Skin epidermis (tissue), 12 donors: ENCODE measurements around the gene LTC4S.
A peak's percentile ranks its signal among the peaks of the same experiment; 100 is the strongest.
"Not testable (repeated sequence)": the region's sequence is repeated elsewhere in the genome, so short reads cannot be mapped to it uniquely, and the experiment has no call there.

ENCODE experiments used
- H3K27ac ChIP-seq, 21 experiments: fragments of 200-600 bp; sonication (generic) in 11 of 21; one replicate each; pipeline ENCODE4 v1.5.0; 2020; ENCODE audit warnings: mild to moderate bottlenecking in 3 of 21, inconsistent platforms in 2 of 21, moderate library complexity in 2 of 21
- H3K4me3 ChIP-seq, 7 experiments: fragments of 200-600 bp; sonication (generic) in 2 of 7; one replicate each; pipeline ENCODE4 v1.5.0; 2020; ENCODE audit warnings: inconsistent platforms in 2 of 7, mild to moderate bottlenecking in 2 of 7, moderate library complexity in 1 of 7

The LTC4S gene

DNA sequence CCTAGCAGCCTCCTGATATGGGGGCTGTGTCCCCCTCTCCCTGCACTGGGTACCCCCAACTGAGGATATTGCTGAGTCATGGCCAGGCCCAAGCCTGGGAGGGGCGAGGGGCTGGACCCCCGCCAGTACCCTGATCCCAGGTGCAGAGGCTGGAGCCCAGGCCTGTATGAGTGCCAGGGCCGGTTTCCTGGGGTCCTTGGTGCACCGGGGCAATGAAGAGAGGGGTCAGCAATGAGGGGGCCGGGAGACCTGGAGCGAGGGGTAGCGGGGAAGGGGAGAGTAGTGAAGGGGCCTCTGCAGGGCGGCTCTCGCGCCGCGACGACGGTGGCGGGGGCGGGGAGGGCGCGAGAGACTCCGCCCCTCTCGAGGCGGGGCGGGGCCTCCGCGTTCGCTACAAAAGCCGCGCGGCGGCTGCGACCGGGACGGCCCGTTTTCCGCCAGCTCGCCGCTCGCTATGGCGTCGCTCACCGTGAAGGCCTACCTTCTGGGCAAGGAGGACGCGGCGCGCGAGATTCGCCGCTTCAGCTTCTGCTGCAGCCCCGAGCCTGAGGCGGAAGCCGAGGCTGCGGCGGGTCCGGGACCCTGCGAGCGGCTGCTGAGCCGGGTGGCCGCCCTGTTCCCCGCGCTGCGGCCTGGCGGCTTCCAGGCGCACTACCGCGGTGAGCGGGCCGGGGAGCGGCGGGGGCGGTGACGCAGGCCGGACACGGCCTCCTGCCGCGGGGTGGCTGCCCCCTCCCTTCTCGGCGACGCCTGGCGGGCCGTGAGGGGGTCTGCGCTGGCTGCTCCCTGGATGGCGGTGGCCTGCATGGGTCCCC lies 26.9 kb downstream of the LTC4S start, which contains the start of gene SQSTM1:
Gene SQSTM1 (plus strand): TSS at position 423 of the 815 bp plus-strand sequence. CDS start 32 bp downstream, at position 455.
- peak within 1 kb of the TSS; percentile 64 to 100 (median 99) for H3K4me3 ChIP-seq
- peak within 1 kb of the TSS; percentile 88 to 100 (median 97) for H3K27ac ChIP-seq

DNA sequence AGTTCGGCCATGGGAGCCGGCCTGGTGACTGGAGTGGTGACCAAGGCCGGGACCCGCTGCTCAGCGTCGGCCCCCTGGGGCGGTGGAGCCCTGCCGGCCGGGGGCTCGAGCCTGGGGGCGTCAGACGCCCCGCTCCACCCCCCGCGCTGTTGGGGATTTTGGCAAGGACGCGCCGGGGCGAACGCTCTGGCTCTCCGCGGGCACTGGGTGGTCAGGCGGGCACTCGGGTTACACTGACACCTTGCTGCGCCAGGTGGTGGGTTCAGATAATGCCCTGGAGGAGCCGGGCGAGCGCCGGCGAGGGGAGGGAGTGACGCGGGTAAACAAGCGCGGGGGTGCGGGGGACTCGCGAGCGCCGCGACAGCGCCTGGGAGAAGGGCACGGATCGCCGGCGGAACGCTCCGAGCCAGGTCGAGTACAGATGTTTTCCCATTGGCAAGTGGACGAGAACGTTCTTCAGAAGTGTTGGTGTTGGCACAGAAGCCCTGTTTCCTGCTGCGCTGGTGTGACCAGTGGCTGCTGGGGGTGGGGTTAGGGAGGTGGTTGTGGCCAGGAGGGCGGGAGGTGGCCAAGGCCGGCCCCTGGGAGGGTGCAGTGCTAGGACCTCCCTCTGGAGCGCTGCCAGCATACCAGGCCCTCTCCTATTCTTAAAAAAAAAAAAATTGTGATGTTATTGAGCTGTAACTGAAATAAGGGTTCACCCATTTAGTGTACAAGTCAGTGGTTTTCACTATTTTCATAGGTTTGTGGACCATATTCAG lies 27.7 kb downstream of the LTC4S start:
- Histone ChIP-seq H3K4me3 (peak overlapping the region; percentile 64 to 100 (median 99)), H3K27ac (peak overlapping the region; percentile 88 to 100 (median 97))

DNA sequence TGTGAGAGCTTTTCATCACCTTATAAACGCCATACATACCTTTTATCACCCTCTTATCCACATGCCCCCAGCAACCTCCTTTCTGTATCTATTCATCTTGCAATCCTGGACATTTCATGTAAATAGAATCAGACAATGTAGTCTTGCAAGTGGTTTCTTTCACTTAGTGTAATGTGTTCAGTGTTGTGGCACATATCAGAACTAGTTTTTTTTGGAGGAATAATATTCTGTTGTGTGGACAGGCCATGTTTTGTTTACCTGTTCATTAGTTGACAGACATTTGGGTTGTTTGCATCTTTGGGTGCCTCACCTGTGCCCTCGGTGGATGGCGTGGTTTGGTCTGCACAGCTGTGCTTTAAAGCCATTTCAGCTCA lies 28.3 kb downstream of the LTC4S start:
- peak overlapping the region in 9 of 21 experiments; percentile 39 to 100 (median 96) for H3K27ac ChIP-seq
- H3K4me3 ChIP-seq = peak overlapping the region; percentile 64 to 100 (median 99)

DNA sequence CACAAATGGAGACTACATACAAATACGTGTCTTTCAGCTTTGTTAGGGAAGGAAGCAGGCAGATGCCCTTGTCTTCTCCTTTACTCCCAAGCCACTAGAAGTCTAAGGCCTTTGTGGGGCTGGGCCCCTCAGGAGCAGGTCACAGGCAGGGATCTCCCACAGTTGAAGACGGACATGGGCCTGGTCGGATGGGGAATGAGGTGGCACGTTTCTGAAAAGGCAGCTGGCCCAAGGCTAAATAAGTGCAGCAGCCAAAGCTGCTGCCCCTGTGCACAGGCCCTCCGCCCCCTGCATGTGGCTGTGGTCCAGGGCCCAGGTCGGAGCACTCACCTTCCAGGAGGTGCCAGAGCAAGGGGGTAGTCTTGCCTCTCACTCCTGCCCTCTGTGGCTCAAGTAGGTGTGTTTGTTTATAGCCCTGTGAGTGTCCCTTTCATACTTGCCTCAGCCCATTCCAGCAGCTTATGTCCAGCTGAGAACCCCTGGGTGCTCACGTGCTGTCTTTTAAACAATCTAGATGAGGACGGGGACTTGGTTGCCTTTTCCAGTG lies 28.7 kb downstream of the LTC4S start:
- peak overlapping the region; percentile 64 to 100 (median 99) for H3K4me3 ChIP-seq

DNA sequence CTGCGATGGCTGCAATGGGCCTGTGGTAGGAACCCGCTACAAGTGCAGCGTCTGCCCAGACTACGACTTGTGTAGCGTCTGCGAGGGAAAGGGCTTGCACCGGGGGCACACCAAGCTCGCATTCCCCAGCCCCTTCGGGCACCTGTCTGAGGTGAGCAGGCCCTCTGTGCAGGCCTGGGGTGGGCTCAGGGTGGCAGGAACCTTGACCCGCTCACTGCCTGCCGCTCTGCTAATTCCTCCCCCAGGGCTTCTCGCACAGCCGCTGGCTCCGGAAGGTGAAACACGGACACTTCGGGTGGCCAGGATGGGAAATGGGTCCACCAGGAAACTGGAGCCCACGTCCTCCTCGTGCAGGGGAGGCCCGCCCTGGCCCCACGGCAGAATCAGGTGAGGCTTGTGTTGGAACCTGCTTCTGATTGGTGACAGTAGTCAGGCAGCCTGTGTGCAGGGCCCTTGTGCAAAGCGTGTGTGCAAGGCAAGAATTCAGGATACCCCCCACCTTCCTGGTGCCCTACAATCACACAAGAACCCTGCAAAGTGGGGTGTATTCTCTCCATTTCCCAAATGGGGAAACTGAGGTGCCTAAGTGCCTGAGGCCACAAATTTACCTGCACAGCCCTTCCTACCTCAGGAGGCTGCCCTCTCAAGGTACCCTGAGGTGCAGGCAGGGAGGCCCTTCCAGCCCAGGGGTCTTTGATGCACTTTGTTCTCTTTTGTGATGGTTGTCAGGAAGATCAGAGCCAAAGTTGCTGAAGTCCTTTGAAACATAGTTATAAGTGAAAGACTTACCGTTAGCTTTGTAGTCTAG lies 30.4 kb downstream of the LTC4S start:
- peak overlapping the region in 1 of 21 experiments; percentile 44 for H3K27ac ChIP-seq

More for the DNA sequence above, 28.7 kb downstream of the LTC4S start:
- peak overlapping the region in 8 of 21 experiments; percentile 24 to 100 (median 70) for H3K27ac ChIP-seq

DNA sequence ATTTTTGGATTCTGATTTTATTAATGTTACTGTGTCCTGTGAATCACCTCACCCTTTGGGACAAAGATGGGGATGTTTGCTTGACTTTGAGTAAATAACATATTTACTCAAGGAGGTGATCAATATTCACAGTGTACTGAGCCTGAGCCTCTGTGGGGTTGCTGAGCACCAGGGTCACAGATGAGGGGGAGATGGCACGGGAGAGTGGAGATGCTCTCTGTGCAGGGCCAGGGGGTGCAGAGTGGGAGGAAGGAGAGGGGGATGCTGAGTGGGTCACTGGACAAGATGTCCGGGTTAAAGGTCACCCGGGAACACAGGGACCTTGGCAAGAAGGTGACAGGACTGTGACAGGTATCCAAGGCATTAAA lies 30.9 kb downstream of the LTC4S start:
- Histone ChIP-seq H3K4me3 (no peak overlapping the region), H3K27ac (no peak overlapping the region)

More for the DNA sequence above, 30.4 kb downstream of the LTC4S start:
- no peak overlapping the region for H3K4me3 ChIP-seq

DNA sequence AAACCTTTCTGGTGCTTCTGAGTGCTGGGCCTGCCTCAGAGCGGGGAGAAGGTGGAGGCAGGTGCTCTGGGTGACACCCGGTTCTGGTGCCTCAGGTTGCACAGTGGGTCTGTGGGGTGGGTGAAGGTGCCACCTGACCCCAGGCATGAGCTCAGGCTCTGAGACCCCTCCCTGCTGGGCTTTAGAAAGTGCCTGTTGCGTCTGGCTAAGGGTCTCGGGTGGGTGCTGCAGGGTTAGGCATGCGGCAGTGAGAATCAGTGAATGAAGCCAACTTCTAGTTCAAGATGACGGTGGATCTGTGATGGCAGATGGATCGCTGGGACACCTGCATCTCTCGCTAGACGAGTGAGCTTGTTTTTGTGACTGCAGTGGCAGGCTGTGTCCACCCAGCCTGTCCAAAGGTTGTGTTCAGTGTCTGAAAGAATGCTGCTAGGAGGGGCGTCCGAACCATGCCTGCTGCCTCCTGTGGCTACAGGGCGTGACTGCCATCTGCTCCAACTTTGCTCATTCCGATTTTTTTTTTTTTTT lies 31.9 kb downstream of the LTC4S start:
- H3K4me3 ChIP-seq = no peak overlapping the region
- H3K27ac ChIP-seq = no peak overlapping the region

DNA sequence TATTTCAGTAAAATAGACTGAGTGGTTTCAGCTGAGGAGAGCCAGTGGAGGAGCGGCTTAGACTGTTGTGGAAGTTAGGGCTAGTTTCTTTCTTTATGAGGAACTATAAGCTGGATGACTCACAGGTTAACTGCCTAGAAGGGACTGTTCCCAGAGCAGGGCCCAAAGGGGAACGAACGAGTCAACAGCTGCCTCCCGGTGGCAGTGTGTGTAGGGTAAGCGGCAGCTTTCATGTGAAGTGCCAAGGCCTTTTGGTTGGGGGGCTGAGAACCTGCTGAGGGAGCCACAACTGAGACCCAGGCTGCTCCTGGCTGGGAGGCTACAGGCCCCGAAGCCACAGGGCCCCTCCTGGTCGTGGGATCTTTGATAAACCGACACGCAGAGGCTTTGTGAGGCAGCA lies 33.9 kb downstream of the LTC4S start:
- no peak overlapping the region for H3K4me3 ChIP-seq

DNA sequence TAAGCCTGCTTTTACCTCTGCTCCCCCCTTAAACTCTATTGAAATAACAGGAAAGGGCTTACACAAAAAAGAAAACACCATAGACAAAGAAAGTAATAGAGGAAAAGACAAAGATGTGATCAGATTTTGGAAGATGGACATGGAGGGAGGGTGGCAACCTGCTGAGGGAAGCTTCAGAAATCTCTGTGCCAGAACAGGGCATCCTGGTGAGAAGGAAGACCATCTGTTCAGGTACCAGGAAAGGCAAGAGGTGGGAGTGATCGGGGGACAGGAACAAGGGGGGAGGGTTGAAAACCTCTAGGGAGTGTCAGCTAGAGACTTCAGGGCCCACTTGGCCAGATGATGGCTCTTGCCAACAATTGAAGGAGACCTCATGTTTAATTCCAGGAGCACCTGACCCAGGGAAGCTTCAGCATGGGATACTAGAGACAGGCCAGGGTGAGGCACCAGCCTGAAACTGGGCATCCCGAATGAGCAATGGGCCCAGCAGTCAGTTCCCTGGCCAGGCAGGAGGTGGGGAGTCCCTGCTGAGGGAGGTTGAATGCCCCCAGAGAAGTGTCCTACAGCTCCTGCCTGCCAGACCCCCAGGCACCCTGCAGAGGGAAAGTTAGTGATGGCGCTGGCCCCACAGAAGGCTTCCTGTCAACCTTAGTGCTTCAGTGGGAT lies 35.1 kb downstream of the LTC4S start:
- peak overlapping the region in 1 of 21 experiments; percentile 2 for H3K27ac ChIP-seq
- H3K4me3 ChIP-seq = no peak overlapping the region

More for the DNA sequence above, 33.9 kb downstream of the LTC4S start:
- H3K27ac ChIP-seq = peak overlapping the region in 5 of 21 experiments; percentile 8 to 63 (median 16)

DNA sequence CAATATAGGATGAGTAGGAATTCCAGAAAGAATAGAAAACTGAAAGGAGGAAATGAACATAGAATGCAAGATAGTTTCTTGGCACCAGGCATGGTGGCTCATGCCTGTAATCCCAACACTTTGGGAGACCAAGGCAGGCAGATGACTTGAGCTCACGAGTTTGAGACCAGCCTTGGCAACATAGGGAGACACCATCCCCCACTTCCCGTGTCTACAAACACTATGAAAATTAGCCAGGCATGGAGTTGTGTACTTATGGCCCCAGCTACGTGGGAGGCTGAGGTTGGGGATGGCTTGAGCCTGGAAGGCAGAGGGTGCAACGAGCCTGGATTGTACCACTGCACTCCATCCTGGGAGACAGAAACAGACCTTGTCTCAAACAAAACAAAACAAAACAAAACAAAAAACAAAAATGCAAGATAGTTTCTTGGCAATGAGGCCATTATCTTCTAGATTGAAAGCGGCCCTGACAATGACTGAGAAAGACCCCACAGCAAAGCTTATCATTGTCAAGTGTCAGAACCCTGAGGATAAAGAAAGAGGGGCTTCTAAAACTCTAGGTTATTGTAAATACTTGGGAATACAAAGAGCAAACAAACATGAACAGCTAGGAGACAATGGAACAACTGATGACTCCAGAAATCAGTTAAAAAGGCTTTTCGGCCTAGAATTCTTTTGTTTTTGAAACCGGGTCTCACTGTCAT lies 36.1 kb downstream of the LTC4S start:
- H3K27ac ChIP-seq = no peak overlapping the region
- no peak overlapping the region for H3K4me3 ChIP-seq

DNA sequence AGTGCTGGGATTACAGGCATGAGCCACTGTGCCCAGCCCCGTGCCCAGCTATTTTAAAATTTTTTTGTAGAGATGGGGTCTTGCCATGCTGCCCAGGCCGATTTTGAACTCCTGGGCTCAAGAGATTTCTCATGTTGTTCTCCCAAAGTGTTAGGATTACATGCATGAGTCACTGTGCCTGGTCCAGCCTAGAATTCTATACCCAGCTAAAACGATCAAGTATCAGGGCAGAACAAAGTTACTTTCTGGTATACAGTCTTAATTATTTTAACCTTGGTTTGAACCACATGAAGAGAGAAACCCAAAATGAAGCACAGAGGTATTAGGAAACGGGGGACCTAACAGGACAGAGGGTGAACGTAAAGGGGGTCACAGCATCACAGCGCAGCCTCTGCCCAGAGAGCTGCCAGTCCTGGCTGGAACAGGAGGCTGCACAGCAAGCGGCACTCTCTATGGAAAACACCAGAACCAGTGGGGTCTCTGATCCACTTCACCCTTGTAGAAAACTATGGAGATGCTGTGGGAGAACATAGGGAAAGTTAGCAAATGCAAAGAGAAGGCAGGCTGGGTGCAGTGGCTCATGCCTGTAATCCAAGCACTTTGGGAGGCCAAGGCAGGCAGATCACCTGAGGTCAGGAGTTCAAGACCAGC lies 37.2 kb downstream of the LTC4S start:
- H3K27ac ChIP-seq = no peak overlapping the region

DNA sequence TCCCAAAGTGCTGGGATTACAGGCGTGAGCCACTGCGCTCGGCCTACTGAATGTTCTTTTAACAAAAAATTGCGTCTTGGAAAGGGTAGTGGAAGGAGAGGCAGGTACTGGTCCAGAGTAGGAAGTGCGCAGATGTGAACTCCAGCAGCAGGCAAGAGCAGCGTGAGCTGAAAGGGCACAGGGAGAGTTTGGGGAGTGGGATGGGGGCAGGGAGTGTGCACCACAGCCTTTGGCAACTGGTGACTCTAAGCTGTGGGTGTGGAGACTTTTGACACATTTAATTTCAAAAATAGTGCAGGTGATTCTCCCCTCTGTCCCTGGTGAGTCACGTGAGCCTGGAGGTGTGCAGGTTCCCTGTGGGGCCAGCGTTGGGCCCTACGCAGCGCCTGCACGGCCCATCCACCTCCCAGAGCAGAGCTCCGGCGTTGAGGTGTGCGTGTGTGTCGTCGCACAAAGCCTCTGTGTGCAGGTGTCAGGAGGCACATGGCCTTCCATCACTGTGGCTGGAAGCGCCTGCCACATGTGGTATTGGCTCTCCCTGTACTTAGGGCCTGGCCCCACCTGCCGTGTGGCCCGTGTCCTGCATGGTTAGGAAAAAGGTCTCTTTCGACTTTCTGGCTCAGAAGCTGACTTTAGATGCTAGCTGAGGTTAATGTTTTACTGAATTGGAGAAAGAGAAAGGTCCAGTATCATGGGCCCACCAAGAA lies 38.4 kb downstream of the LTC4S start:
- H3K4me3 ChIP-seq = no peak overlapping the region
- H3K27ac ChIP-seq = no peak overlapping the region

More for the DNA sequence above, 37.2 kb downstream of the LTC4S start:
- no peak overlapping the region for H3K4me3 ChIP-seq

DNA sequence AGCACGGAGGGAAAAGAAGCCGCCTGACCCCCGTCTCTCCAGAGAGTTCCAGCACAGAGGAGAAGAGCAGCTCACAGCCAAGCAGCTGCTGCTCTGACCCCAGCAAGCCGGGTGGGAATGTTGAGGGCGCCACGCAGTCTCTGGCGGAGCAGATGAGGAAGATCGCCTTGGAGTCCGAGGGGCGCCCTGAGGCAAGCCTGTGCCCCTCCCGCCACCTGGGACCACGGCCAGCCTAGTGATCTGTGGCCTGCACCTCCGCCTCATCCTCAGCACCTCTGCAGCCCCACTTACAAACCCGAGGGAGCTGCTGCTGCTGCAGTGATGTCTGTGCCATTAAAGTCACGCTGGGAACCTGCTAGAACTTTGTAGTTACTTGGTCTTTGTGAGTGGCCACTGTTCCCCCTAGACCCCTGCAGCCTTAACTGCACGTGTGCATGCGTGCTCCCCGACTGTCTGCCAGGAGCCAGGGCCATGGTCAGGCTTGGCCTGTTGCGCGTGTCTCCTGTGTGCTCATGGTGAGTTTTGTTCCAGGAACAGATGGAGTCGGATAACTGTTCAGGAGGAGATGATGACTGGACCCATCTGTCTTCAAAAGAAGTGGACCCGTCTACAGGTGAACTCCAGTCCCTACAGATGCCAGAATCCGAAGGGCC lies 39.4 kb downstream of the LTC4S start:
- Histone ChIP-seq H3K27ac (no peak overlapping the region), H3K4me3 (no peak overlapping the region)

DNA sequence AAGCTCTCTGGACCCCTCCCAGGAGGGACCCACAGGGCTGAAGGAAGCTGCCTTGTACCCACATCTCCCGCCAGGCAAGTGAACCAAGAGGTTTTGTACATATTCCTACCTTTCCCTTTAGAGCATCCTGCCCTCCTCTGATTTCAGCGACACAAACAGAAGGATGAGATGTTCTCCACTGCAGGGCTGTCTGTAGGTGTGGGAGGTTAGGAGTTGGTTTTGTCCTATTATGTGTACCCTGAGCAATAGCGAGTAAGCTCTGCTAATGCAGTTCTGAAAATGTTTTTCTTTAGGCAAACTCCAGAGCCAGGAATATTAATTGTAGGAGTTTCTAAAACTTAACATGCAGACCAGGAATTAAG lies 39.9 kb downstream of the LTC4S start:
- Histone ChIP-seq H3K4me3 (no peak overlapping the region), H3K27ac (no peak overlapping the region)

DNA sequence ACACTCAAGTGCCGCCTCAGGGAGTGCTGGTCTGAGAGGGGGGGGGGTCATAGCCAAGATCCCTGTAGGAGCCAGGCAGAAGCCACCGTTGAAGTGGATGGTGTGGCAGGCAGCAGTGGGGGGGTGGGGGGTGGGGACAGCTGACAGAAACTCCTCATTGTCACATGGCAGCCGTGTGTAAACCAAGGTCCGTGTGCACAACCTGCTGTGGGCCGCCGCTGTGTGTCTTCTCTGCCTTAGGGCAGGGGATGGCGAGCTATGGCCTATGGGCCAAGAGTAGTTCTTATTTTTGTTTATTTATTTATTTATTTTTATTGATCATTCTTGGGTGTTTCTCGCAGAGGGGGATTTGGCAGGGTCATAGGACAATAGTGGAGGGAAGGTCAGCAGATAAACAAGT lies 40.3 kb downstream of the LTC4S start:
- Histone ChIP-seq H3K4me3 (no peak overlapping the region), H3K27ac (no peak overlapping the region)

DNA sequence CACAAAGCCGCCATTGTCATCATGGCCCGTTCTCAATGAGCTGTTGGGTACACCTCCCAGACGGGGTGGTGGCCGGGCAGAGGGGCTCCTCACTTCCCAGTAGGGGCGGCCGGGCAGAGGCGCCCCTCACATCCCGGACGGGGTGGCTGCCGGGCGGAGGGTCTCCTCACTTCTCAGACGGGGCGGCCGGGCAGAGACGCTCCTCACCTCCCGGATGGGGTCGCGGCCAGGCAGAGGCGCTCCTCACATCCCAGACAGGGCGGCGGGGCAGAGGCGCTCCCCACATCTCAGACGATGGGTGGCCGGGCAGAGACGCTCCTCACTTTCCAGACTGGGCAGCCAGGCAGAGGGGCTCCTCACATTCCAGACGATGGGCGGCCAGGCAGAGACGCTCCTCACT lies 41.1 kb downstream of the LTC4S start:
- not testable (repeated sequence) for H3K4me3 ChIP-seq, H3K27ac ChIP-seq
